ENCODE data around the gene KLF5.
"Not testable (repeated sequence)": the region's sequence is repeated elsewhere in the genome, so short reads cannot be mapped to it uniquely, and the experiment has no call there.

The KLF5 gene

DNA sequence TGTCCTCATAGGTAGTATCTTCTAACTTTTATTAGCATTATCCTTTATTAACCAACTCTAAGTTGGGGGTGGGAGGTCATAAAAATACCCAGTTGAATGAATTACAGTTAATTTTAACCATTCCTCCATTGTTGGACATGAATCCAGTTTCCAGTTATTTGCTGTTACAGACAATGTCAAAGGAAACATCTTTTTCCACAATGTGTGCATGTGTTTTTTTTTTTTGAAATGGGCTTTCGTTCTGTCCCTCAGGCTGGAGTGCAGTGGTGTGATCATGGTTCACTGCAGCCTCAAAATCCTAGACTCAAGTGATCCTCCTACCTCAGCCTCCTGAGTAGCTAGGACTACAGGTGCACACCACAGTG is 32.0 kb downstream of the KLF5 start:
- H3K36me3 Mint-ChIP-seq: no peaks in the 10 kb centered on the region
- peaks cover 3% of the 10 kb centered on the region for H3K9me3 Mint-ChIP-seq
- H3K4me3 Mint-ChIP-seq: no peak overlapping the region
- no peak for ATAC-seq
- no peak overlapping the region for H3K27ac Mint-ChIP-seq
- peaks cover 9% of the 10 kb centered on the region for H3K4me1 Mint-ChIP-seq
- DNase-seq (ENCODE audit: low spot score in 2 of 2): no peak

DNA sequence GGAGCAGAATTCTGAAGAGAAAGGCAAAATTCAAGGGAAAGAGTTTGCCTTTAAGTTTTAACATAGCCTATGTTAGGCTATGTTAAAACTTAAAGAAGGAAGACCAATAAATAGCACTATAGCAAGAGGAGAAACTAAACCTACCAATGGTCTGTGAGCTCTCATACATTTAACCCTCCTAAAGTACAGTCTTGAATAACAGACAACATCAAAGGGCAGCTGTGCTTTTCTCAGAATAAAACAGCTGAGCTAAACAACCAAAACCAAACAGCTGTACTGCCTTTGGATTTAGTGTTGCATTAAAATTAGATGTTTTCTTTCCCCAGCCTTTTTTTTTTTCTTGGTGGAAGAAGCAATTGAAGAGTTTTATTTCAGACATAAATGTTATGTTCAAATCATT is 34.0 kb downstream of the KLF5 start:
- ATAC-seq (no peak), DNase-seq (ENCODE audit: low spot score in 2 of 2) (no peak)
- Mint-ChIP-seq H3K9me3 (peaks cover 3% of the 10 kb centered on the region), H3K36me3 (no peaks in the 10 kb centered on the region), H3K4me3 (no peak overlapping the region), H3K4me1 (peaks cover 9% of the 10 kb centered on the region), H3K27ac (no peak overlapping the region)

DNA sequence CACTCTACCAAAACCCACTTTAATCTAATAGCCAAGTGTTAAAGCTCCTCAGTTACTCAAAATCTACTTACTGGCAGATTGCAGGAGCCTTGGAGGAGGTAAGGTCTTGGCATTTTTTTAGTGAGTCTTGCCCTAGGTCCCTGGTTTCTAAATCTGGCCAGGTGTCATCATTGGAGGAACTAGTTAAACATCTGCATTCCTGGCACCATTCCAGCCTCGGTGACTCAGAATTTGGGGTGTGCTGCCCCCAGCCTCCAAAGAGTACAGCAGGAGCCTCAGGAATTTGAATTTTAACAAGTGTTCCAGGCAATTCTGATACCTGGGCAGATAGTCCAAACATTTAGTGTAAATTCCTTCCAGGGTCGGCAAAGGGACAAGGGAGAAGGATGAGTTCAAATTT is 37.4 kb downstream of the KLF5 start:
- no peaks in the 10 kb centered on the region for H3K4me1 Mint-ChIP-seq
- no peak overlapping the region for H3K4me3 Mint-ChIP-seq
- DNase-seq (ENCODE audit: low spot score in 2 of 2): no peak
- no peaks in the 10 kb centered on the region for H3K9me3 Mint-ChIP-seq
- no peak overlapping the region for H3K27ac Mint-ChIP-seq
- H3K36me3 Mint-ChIP-seq: no peaks in the 10 kb centered on the region
- ATAC-seq: no peak

DNA sequence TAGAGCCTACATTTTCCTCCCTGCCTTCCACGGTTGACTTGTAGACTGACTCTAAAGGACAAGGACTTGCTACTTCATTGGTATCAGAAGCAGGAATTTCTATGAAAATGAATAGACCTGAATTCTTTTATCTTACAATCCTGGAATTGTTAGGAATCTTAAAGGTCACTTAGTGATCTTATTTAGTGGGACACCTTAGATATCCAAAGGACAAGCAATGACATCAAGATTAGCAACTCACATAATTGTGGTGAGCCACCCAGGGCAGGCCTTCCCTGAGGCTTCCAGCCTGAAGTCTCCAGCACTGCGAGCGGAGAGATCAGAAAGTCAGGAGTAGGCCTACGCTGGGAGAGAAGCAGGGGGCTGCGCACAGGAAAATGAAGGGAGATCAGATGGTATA is 37.8 kb downstream of the KLF5 start:
- Mint-ChIP-seq H3K27ac (no peak overlapping the region), H3K9me3 (no peaks in the 10 kb centered on the region), H3K36me3 (no peaks in the 10 kb centered on the region), H3K4me3 (no peak overlapping the region), H3K4me1 (no peaks in the 10 kb centered on the region)
- no peak for DNase-seq (ENCODE audit: low spot score in 2 of 2)
- ATAC-seq: no peak

DNA sequence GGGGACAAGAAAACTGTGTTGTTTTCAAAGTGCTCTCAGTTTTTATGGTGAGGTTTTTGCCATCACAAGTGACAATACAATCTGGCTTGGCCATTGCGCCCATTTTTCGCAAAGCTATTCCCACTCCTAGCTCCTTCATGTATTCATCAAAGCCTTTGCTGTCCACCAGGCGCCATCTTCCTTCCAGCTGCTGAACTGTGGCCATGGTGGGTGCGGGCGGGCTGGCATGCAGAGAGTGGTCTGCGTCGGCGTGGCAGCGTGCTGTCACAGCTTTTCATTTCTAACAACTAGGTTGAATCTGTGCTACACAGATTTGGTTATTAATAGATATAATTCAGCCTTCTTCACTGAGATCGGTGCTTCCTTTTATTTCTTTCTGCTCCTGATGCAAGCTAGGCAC is 42.0 kb downstream of the KLF5 start:
- not testable (repeated sequence) for H3K4me3 Mint-ChIP-seq, H3K27ac Mint-ChIP-seq, ATAC-seq

DNA sequence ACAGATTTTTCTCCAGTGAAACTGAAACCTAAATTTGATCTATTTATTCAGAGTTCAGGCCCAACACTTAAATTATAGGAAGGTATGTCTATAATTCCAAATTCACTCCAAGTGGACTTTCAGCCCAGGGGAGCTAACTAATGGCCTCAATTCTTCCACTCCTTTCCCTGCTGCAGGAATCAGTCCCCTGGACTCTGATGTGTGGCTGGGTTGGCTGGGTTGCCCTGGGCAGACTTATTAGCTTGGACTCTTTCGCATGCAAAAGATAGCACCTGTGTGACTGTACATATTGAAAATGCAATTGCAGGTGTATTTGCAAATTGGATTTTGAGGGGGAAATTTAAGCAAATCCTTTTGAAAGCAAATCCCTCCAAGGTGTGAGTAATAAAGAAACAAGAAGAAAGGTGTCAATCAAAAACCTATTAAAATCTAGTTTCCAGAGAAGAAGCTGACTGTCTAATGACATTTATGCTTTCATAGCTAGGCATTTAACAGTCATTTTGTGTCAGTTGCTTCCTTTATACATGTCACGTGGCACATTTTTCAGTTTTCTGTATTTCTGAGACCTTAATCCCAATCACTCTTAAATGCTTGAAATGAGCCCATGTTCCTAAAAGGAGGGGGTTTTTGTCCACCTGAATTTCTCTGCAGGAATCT is 42.7 kb downstream of the KLF5 start:
- Mint-ChIP-seq H3K27ac (no peak overlapping the region), H3K36me3 (no peaks in the 10 kb centered on the region), H3K4me3 (no peak overlapping the region), H3K9me3 (no peaks in the 10 kb centered on the region), H3K4me1 (no peaks in the 10 kb centered on the region)
- no peak for ATAC-seq
- DNase-seq (ENCODE audit: low spot score in 2 of 2): no peak

More for the DNA sequence above, 42.0 kb downstream of the KLF5 start:
- H3K9me3 Mint-ChIP-seq; H3K4me1 Mint-ChIP-seq; H3K36me3 Mint-ChIP-seq; DNase-seq (ENCODE audit: low spot score in 2 of 2): not testable (repeated sequence)

DNA sequence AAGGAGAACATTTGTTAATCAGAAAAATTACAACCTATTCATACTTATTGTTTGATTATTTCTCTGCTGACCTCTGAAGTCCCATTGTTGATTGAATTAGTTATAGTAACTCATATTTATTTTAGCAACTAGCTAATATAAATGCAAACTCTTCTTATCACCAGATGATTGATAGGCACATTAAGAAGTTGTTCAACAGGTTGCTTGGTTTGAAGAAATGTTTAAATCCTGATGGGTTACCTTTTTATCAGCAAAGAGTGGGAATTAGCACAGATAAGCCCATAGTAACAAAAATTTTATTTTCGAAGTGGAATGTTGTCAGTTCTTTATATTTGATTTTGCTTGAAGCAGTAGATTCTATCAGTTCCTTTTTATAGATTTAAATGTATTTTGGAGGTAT is 44.4 kb downstream of the KLF5 start:
- DNase-seq (ENCODE audit: low spot score in 2 of 2) (no peak), ATAC-seq (no peak)
- no peaks in the 10 kb centered on the region for H3K4me1 Mint-ChIP-seq
- H3K4me3 Mint-ChIP-seq: no peak overlapping the region
- no peaks in the 10 kb centered on the region for H3K36me3 Mint-ChIP-seq
- no peaks in the 10 kb centered on the region for H3K9me3 Mint-ChIP-seq
- H3K27ac Mint-ChIP-seq: no peak overlapping the region

DNA sequence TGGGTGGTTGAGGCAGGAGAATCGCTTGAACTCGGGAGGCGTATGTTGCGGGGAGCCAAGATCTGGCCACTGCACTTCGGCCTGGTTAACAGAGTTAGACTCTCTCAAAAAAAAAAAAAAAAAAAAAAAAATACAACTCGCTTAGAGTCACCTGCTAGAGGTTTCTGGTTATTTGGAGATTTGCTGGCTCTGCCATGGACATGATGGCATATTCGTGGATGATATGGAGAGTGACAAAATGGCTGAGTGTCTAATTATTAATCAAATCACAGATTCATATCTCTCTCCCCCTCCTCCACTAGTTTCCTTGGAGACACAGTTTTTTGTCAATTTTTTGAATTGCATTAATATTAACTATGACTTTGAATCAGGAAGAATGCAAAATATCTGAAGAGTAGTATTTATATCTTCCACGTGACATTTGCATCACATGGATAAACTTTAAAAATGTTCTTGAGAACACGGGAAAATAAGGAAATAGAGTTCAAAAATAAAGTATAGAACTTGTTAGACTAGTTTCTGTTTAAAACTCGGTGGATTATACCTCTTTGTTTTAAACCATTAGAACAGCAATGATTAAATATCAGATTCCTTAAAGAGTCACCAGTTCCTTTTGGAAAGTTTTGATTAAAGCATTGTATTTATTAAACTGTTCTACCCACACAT is 47.8 kb downstream of the KLF5 start:
- Mint-ChIP-seq H3K9me3 (no peaks in the 10 kb centered on the region), H3K4me3 (no peak overlapping the region), H3K27ac (no peak overlapping the region), H3K4me1 (no peaks in the 10 kb centered on the region), H3K36me3 (no peaks in the 10 kb centered on the region)
- ATAC-seq (no peak), DNase-seq (ENCODE audit: low spot score in 2 of 2) (no peak)

DNA sequence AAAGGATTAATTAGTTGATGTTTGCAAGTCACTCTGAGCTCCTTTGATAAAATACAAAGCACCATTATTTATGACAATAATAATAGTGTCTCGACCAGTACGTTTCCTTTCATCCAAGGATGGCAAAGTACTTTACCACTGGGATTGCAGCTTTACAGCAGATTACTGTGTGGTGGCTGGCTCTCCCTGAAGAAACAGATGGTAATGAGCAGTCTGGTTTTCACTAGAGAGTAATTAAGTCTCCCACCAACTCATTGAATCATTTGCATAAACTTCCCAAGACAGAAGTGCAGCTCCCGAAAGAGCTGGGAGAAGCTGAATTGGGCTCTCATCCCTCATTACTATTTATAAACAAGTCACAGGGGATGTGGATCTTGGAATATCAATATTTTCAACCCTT is 48.7 kb downstream of the KLF5 start:
- H3K4me1 Mint-ChIP-seq: no peaks in the 10 kb centered on the region
- no peak overlapping the region for H3K27ac Mint-ChIP-seq
- no peak overlapping the region for H3K4me3 Mint-ChIP-seq
- no peaks in the 10 kb centered on the region for H3K9me3 Mint-ChIP-seq
- ATAC-seq: no peak
- no peak for DNase-seq (ENCODE audit: low spot score in 2 of 2)
- no peaks in the 10 kb centered on the region for H3K36me3 Mint-ChIP-seq

DNA sequence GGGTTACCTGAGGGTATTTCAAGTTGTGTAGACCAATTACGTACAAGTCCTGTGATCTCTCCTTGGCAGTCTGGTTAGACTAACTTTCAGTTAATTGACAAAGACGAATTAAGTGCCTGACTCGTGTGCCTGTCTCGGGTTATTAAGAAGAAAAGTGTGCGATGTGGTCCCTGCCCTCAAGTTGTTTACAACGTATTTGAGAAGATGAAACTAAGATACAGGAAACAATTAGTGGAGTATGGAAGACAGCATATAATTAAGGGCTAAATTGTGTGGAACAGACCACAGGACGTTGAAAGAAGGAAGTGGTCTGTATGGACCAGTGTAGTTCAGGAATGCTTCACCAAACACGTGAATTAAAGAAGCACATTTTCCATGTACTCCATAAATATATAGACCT is 49.2 kb downstream of the KLF5 start:
- H3K36me3 Mint-ChIP-seq: no peaks in the 10 kb centered on the region
- H3K4me1 Mint-ChIP-seq: no peaks in the 10 kb centered on the region
- H3K4me3 Mint-ChIP-seq: no peak overlapping the region
- no peak for ATAC-seq
- no peaks in the 10 kb centered on the region for H3K9me3 Mint-ChIP-seq
- H3K27ac Mint-ChIP-seq: no peak overlapping the region
- no peak for DNase-seq (ENCODE audit: low spot score in 2 of 2)

DNA sequence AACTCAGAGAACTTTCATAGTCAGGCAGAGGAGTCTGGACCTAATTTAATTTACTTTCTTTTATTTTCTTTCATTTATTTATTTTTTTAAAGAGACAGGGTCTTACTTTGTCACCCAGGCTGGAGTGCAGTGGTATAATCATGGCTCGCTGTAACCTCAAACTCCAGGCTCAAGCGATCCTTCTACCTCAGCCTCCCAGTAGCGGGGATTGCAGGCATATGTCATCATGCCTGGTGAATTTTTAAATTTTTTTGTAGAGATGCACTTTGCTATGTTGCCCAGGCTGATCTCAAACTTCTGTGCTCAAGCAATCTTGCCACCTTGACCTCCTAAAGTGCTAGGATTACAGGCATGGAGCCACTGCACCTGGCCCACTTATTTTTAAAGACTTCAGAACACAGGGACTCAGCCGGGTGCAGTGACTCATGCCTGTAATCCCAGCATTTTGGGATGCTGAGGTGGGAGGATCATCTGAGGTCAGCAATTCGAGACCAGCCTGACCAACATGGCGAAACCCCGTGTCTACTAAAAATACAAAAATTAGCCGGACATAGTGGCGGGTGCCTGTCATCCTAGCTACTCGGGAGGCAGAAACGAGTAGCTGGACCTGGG is 50.6 kb downstream of the KLF5 start:
- DNase-seq (ENCODE audit: low spot score in 2 of 2) (peak in 1 of 2 donors; percentile 15), ATAC-seq (no peak)
- Mint-ChIP-seq H3K4me1 (no peaks in the 10 kb centered on the region), H3K36me3 (no peaks in the 10 kb centered on the region), H3K27ac (no peak overlapping the region), H3K9me3 (no peaks in the 10 kb centered on the region), H3K4me3 (no peak overlapping the region)

DNA sequence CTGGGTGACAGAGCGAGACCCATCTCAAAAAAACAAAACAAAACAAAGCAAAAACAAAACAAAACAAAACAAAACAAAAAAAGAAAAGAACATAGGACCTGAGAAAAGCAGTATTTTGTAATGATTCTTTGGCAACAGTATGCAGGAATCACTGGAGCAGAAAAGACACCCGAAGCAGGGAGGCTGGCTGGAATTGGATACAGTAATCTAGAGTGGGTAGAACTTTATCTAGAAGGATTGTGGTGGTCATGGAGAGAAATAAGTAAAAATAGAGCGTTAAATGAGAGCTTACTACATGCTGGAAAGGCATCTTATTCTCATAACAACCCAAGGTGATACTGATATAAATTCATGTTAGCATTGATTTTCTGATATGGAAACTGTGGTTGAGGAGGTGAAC is 51.2 kb downstream of the KLF5 start:
- no peak overlapping the region for H3K27ac Mint-ChIP-seq
- no peaks in the 10 kb centered on the region for H3K4me1 Mint-ChIP-seq

DNA sequence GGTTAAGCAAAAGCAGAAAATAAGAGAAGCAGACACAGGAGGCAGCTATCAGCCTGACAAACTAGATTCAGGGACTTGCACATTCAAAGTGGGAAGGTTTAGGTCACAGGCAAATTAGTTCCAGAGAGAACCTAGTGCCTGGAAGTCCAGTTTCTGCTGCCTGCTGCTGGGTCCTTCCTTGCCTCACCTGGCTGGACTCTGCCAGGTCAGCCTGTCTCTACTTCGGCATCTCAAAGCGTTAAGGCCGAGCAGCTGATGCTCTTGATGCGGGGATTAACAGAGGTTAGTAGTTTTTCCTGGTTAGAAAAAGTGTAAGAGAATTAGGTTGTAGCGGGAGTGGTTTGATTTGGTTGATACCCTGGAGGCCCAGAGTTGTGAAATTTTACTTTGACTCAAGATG is 52.0 kb downstream of the KLF5 start:
- Mint-ChIP-seq H3K9me3 (no peaks in the 10 kb centered on the region), H3K4me1 (no peaks in the 10 kb centered on the region), H3K4me3 (no peak overlapping the region), H3K36me3 (no peaks in the 10 kb centered on the region), H3K27ac (no peak overlapping the region)
- ATAC-seq (no peak), DNase-seq (ENCODE audit: low spot score in 2 of 2) (no peak)

More for the DNA sequence above, 51.2 kb downstream of the KLF5 start:
- Mint-ChIP-seq H3K4me3 (no peak overlapping the region), H3K9me3 (no peaks in the 10 kb centered on the region), H3K36me3 (no peaks in the 10 kb centered on the region)
- DNase-seq (ENCODE audit: low spot score in 2 of 2) (no peak), ATAC-seq (no peak)

DNA sequence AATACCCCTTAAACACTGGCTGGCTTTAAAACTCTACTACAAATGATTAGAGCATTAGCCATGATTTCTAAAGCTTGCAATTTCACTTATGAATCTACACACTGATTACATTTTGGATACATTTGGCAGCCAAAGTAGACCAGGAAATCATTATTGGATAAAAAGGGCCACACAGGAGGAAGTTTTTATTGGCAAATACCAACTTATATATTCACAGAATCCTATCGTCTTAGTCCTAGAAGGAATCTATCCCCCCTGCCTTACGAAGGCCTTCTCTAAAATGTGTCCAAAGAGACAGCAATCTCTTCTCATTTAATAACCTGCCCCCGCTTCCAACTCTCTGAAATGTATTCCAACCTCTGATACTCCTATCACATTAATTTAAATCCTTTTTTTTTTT is 52.5 kb downstream of the KLF5 start:
- ATAC-seq: no peak
- H3K9me3 Mint-ChIP-seq: no peaks in the 10 kb centered on the region

DNA sequence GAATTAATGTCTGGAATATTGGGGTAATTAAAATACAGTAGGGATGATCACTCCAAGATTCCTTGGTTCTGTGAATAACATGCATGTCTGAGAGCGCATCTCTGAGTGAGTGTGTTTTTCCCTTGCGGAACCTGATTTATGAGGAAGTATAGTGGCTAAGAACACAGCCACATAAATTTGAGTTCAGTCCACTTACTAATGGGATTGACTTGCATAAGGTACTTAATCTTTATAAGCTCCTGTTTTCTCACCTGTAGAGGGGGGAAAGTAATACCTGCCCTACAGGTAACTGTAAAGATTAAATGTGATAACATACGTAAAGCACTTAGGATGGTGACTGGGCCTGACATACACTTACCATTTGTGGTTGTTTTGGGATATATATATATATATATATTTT is 60.8 kb downstream of the KLF5 start:
- ATAC-seq (no peak), DNase-seq (ENCODE audit: low spot score in 2 of 2) (no peak)
- no peaks in the 10 kb centered on the region for H3K36me3 Mint-ChIP-seq
- no peak overlapping the region for H3K4me3 Mint-ChIP-seq
- H3K9me3 Mint-ChIP-seq: no peaks in the 10 kb centered on the region
- H3K4me1 Mint-ChIP-seq: no peaks in the 10 kb centered on the region
- no peak overlapping the region for H3K27ac Mint-ChIP-seq

More for the DNA sequence above, 52.5 kb downstream of the KLF5 start:
- no peaks in the 10 kb centered on the region for H3K4me1 Mint-ChIP-seq
- no peak for DNase-seq (ENCODE audit: low spot score in 2 of 2)
- no peak overlapping the region for H3K4me3 Mint-ChIP-seq
- no peaks in the 10 kb centered on the region for H3K36me3 Mint-ChIP-seq
- H3K27ac Mint-ChIP-seq: no peak overlapping the region

All from stimulated activated effector memory CD8-positive, alpha-beta T cell treated with anti-CD3 and anti-CD28 coated beads, Interleukin-12 subunit alpha, Interleukin-12 subunit beta, amount 100 ng/mL, for 72 hours (primary cell).